CD4-positive, alpha-beta T cell (primary cell): ENCODE results near the gene CPAMD8. TPM values are rescaled to one million over a fixed set of nuclear protein-coding genes. Genes with fewer than 3 reads are reported as not detected.

Experiments used
- ATAC-seq: fragments of 200-7000 bp; cut with Tn5 transposase; one replicate; pipeline ENCODE4 v1.10.0; 2022; ENCODE audit warnings: mild to moderate bottlenecking; ENCODE audit not compliant: poor library complexity
- CTCF ChIA-PET: fragments of 350-600 bp; sonication (Branson Sonifier 250); formaldehyde crosslinking; loops from one replicate; lab custom pipeline; 2021; ENCODE audit warnings: antibody characterized with exemption, inconsistent platforms; lab: Charles Lee
- POLR2A ChIA-PET: fragments of 350-600 bp; sonication (Branson Sonifier 250); formaldehyde crosslinking; loops from one replicate; lab custom pipeline; 2021; ENCODE audit warnings: antibody characterized with exemption, inconsistent platforms; lab: Charles Lee
- DNase-seq, 14 experiments: peaks; one replicate each; pipeline ENCODE4 v3.0.0-alpha.2; 2013 to 2020; ENCODE audit warnings: mixed read lengths in 2 of 14
- H3K27ac ChIP-seq, 2 donors: one replicate each; pipeline versions ENCODE4 v1.5.1 to v1.7.0; 2013; ENCODE audit warnings: low read length in 2 of 2, low read depth in 1 of 2, mild to moderate bottlenecking in 1 of 2
- H3K27me3 ChIP-seq, 2 experiments: 1 replicate in 1 of 2; 2 replicates in 1 of 2; pipeline versions ENCODE4 v1.6.1 to v1.7.0; 2013; ENCODE audit warnings: low read length in 2 of 2, control low read depth in 1 of 2, mild to moderate bottlenecking in 1 of 2, moderate library complexity in 1 of 2; ENCODE audit not compliant: insufficient read depth in 2 of 2, control insufficient read depth in 1 of 2
- H3K36me3 ChIP-seq: one replicate; pipeline ENCODE4 v1.6.1; 2013; ENCODE audit warnings: low read length, control low read depth; ENCODE audit not compliant: insufficient read depth
- H3K4me1 ChIP-seq: one replicate; pipeline ENCODE4 v1.6.1; 2013; ENCODE audit warnings: low read length, control low read depth; ENCODE audit not compliant: insufficient read depth
- H3K4me3 ChIP-seq: one replicate; pipeline ENCODE4 v1.5.1; 2013; ENCODE audit warnings: mild to moderate bottlenecking, low read length, moderate library complexity
- H3K9me3 ChIP-seq, 2 experiments: 1 replicate in 1 of 2; 2 replicates in 1 of 2; pipeline versions ENCODE4 v1.6.1 to v1.7.0; 2013; ENCODE audit warnings: low read length in 2 of 2, mild to moderate bottlenecking in 2 of 2, control low read depth in 1 of 2, moderate library complexity in 1 of 2; ENCODE audit not compliant: control insufficient read depth in 1 of 2, insufficient read depth in 1 of 2
- H3K27ac Mint-ChIP-seq: one replicate; pipeline ENCODE4 v1.8.0; 2020; ENCODE audit warnings: mixed read lengths
- H3K27me3 Mint-ChIP-seq: one replicate; pipeline ENCODE4 v1.8.0; 2021; ENCODE audit warnings: mixed read lengths
- H3K36me3 Mint-ChIP-seq: one replicate; pipeline ENCODE4 v1.8.0; 2021; ENCODE audit warnings: low read depth, mixed read lengths
- H3K4me1 Mint-ChIP-seq: one replicate; pipeline ENCODE4 v1.8.0; 2021; ENCODE audit warnings: low read depth, mixed read lengths
- H3K4me3 Mint-ChIP-seq: one replicate; pipeline ENCODE4 v1.8.0; 2020; ENCODE audit warnings: mild to moderate bottlenecking, mixed read lengths
- H3K9me3 Mint-ChIP-seq: one replicate; pipeline ENCODE4 v1.8.0; 2020; ENCODE audit warnings: mixed read lengths
- CTCF ChIP-seq: fragments of 200-600 bp; IDR thresholded peaks from one replicate; pipeline ENCODE4 v1.8.0; 2022; ENCODE audit warnings: antibody characterized with exemption, mild to moderate bottlenecking
- intact Hi-C, 2 experiments: fragments of 100-400 bp; cut with DNase I in 1 of 2; cut with micrococcal nuclease in 1 of 2; formaldehyde crosslinking; loops; one replicate each; pipeline versions ENCODE4 v1.15.1 to v1.9.0; 2023 to 2025; cut with DNase I, micrococcal nuclease
- total RNA-seq, 174 experiments: library from RNA in 2 of 174; stranded (reverse) in 2 of 174; gene quantifications; one replicate each; pipeline ENCODE4 v1.2.3 and lab custom pipeline; 2021 to 2026

Gene CPAMD8
- total RNA-seq, 2 experiments from 2014 or later: 0.05 to 0.34 TPM

DNA sequence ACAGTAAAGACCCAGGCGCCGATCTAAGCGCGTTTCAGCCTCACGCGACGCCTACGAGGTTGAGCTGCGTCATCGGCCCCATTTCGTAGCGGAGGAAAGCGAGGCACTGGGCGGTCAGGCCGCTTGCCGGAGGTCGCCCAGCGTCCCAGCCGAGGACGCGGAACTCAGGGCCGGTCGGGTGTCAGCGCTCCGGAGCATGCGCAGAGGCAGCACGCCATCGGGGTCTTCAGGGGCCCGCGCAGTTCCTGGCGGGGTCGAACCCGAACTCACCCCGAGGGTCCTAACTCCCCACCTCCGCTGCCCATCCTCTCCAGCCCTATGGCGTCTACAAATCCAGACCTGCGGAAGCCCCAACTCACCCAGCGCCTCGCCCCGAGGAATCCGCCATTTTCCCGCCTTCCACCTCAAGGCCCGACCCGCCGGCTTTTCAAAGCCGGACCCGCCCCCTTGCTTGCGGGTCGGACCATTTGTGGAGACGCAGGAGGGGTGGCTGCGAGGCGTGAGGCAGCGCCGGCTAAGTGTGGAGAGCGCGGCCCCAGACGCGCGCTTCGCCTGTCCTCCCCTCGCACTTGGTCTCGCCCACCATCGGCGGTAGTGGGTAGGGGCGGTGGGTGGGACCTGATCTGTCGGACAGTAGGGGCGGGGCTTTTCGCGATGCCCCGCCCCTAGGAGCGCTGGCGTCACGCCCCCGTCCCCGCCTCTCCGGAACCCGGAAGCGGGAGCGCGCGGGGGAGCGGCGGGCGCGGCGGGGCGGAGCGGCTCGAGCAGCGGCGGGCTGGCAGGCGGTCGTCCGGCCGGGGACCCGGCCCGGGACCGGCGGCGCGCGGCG, 48.6 kb upstream of the CPAMD8 start, which contains the start of the genes HAUS8 and MYO9B:
HAUS8 (minus strand) TSS at position 418 of the 829 bp plus-strand sequence; CDS start at position 388, 30 bp downstream.
MYO9B (plus strand) TSS at position 743 of the 829 bp plus-strand sequence. CDS start 25,941 bp downstream, outside the sequence.
- no peaks in the 10 kb centered on the region for H3K9me3 Mint-ChIP-seq
- no peaks in the 10 kb centered on the region for H3K27me3 Mint-ChIP-seq
- no peak for TF ChIP-seq CTCF
- peaks cover 58% of the 10 kb centered on the region for H3K36me3 Mint-ChIP-seq
- DNase-seq: peak; percentile 98 to 100 (median 99)
- H3K4me3 Mint-ChIP-seq: peak within 1 kb of the TSS; percentile 100
- ChIA-PET CTCF (interaction anchor here (1.2 kb wide), 1 partner anchor 50 kb away, joined by 5 read pairs; no protein-coding TSS in a partner anchor), POLR2A (interaction anchor here (0.8 to 4.4 kb wide), 13 partner anchors 13 to 1204 kb away, joined by 3 to 88 read pairs (median 5); partner anchors contain the start of genes BABAM1, DDA1, OCEL1 and USE1)
- ATAC-seq: peak; percentile 92
- intact Hi-C loops: loop anchor here (1.0 to 5.0 kb wide), 8 partner anchors 50 to 394 kb away; partner anchors contain the start of genes OCEL1 (in 2 of the 2), BABAM1 (in 1 of the 2) and USE1 (in 1 of the 2)
- H3K27ac ChIP-seq: peak within 1 kb of the TSS; percentile 80
- H3K4me1 Mint-ChIP-seq: peaks cover 68% of the 10 kb centered on the region
- H3K36me3 ChIP-seq: peaks cover 13% of the 10 kb centered on the region
- H3K27me3 ChIP-seq: no peaks in the 10 kb centered on the region
- peak within 1 kb of the TSS; percentile 92 for H3K4me3 ChIP-seq
- peaks cover 59% of the 10 kb centered on the region for H3K4me1 ChIP-seq
- no peaks in the 10 kb centered on the region for H3K9me3 ChIP-seq
- H3K27ac Mint-ChIP-seq: peak within 1 kb of the TSS; percentile 92

- no peak for TF ChIP-seq CTCF
- H3K4me1 ChIP-seq: peaks cover 52% of the 10 kb centered on the region
- H3K27ac ChIP-seq: peak overlapping the region; percentile 80
- no peak for DNase-seq
- peak overlapping the region; percentile 76 for H3K4me3 ChIP-seq
- no peaks in the 10 kb centered on the region for H3K9me3 ChIP-seq
- H3K27me3 ChIP-seq: no peaks in the 10 kb centered on the region
- POLR2A ChIA-PET: interaction anchor here (0.9 to 4.4 kb wide), 9 partner anchors 13 to 235 kb away, joined by 3 to 88 read pairs (median 5); partner anchors contain the start of genes BABAM1, DDA1 and USE1
- ATAC-seq: no peak
- Mint-ChIP-seq H3K27me3 (no peaks in the 10 kb centered on the region), H3K4me3 (peak overlapping the region; percentile 100), H3K27ac (peak overlapping the region; percentile 92), H3K36me3 (peaks cover 59% of the 10 kb centered on the region), H3K4me1 (peaks cover 65% of the 10 kb centered on the region), H3K9me3 (no peaks in the 10 kb centered on the region)
- peaks cover 14% of the 10 kb centered on the region for H3K36me3 ChIP-seq
- intact Hi-C loops: loop anchor here (1.0 to 5.0 kb wide), 8 partner anchors 51 to 394 kb away; partner anchors contain the start of genes OCEL1 (in 2 of the 2), BABAM1 (in 1 of the 2) and USE1 (in 1 of the 2)
- CTCF ChIA-PET: interaction anchor here (1.4 kb wide), 1 partner anchor 109 kb away, joined by 6 read pairs; no protein-coding TSS in a partner anchor
Measured at GRCh38 chr19:17074634-17075034, 48.0 kb upstream of the CPAMD8 start.
